HCT116 (cell line): ENCODE results near the gene TEX11. TPM values are rescaled to one million over a fixed set of nuclear protein-coding genes. Genes with fewer than 3 reads are reported as not detected.

ENCODE experiments used
- ATAC-seq: fragments of 200-7000 bp; cut with Tn5 transposase; 2 replicates; pipeline ENCODE4 v1.9.1; 2020; ENCODE audit warnings: mild to moderate bottlenecking, moderate library complexity
- BruUV-seq: library from RNA; stranded (reverse); fragments of 400-500 nt; replicated peaks from 2 replicates; lab custom pipeline; 2021; lab: Mats Ljungman, UMichigan
- CTCF ChIA-PET: fragments of 300-600 bp; sonication (Branson Sonifier 250); formaldehyde crosslinking; loops from one replicate; lab custom pipeline; 2021; ENCODE audit warnings: antibody characterized with exemption; lab: Charles Lee
- POLR2A ChIA-PET: fragments of 300-600, 350-600 bp; sonication (Branson Sonifier 250); formaldehyde crosslinking; loops from one replicate; lab custom pipeline; 2021; ENCODE audit warnings: antibody characterized with exemption; lab: Charles Lee
- RAD21 ChIA-PET, 2 experiments: fragments of 300-600 bp; sonication (Branson Sonifier 250); formaldehyde crosslinking; loops; one replicate each; lab custom pipeline; 2023; ENCODE audit warnings: low total read pairs in 2 of 2; ENCODE audit not compliant: uncharacterized antibody in 2 of 2, unreplicated experiment in 2 of 2, low non-redundant PET in 1 of 2; lab: Charles Lee
- DNase-seq: peaks from one replicate; pipeline ENCODE4 v3.0.0-alpha.2; 2010; ENCODE audit warnings: low read depth, low spot score
- H2AFZ ChIP-seq: fragments of 200-600 bp; shearing (Covaris generic), sonication (generic); 2 replicates; pipeline ENCODE4 v1.6.1; 2017; ENCODE audit warnings: low read depth, mixed run types, mixed read lengths, antibody characterized with exemption, low read length; ENCODE audit not compliant: poor library complexity, severe bottlenecking
- H3K27ac ChIP-seq: 2 replicates; pipeline ENCODE4 v1.5.1; 2012; ENCODE audit warnings: low read depth, low read length
- H3K27me3 ChIP-seq: fragments of 200-600 bp; sonication (generic); 2 replicates; pipeline ENCODE4 v1.6.1; 2016; ENCODE audit warnings: mixed run types, low read length, mixed read lengths; ENCODE audit not compliant: insufficient read depth
- H3K36me3 ChIP-seq, 2 experiments: fragments of 200-500 bp in 1 of 2; fragments of 200-600 bp in 1 of 2; sonication (Bioruptor generic) in 1 of 2; sonication (generic) in 1 of 2; 2 replicates each; pipeline versions ENCODE4 v1.5.1 to v1.6.1; 2014 to 2016; ENCODE audit warnings: low read length in 2 of 2, inconsistent platforms in 1 of 2, mixed read lengths in 1 of 2, mixed run types in 1 of 2; ENCODE audit not compliant: insufficient read depth in 2 of 2, control insufficient read depth in 1 of 2
- H3K4me1 ChIP-seq, 2 experiments: fragments of 200-600 bp in 1 of 2; sonication (generic) in 1 of 2; 2 replicates each; pipeline versions ENCODE4 v1.5.1 to v1.6.1; 2012 to 2017; ENCODE audit warnings: low read length in 2 of 2, inconsistent platforms in 1 of 2, mild to moderate bottlenecking in 1 of 2, mixed read lengths in 1 of 2, mixed run types in 1 of 2, moderate library complexity in 1 of 2; ENCODE audit not compliant: insufficient read depth in 2 of 2, control insufficient read depth in 1 of 2
- H3K4me2 ChIP-seq: fragments of 200-600 bp; sonication (generic); 2 replicates; pipeline ENCODE4 v1.6.1; 2017; ENCODE audit warnings: mixed run types, low read length, mixed read lengths
- H3K4me3 ChIP-seq, 2 experiments: fragments of 200-600 bp in 1 of 2; sonication (generic) in 1 of 2; replicated peaks in 1 of 2; 2 replicates each; pipeline ENCODE4 v1.5.1; 2011 to 2016; ENCODE audit warnings: low read length in 2 of 2, control low read depth in 1 of 2, low read depth in 1 of 2, mild to moderate bottlenecking in 1 of 2, mixed read lengths in 1 of 2, mixed run types in 1 of 2
- H3K79me2 ChIP-seq: fragments of 200-600 bp; sonication (generic); 2 replicates; pipeline ENCODE4 v1.6.1; 2017; ENCODE audit warnings: mild to moderate bottlenecking, mixed run types, low read length, moderate library complexity, mixed read lengths; ENCODE audit not compliant: insufficient read depth
- H3K9ac ChIP-seq: fragments of 200-600 bp; sonication (generic); 2 replicates; pipeline ENCODE4 v1.6.1; 2016; ENCODE audit warnings: low read length, mixed read lengths
- H3K9me2 ChIP-seq: fragments of 200-600 bp; sonication (generic), shearing (Covaris generic); 2 replicates; pipeline ENCODE4 v1.6.1; 2017; ENCODE audit warnings: mixed run types, mild to moderate bottlenecking, moderate library complexity; ENCODE audit not compliant: insufficient read depth
- H3K9me3 ChIP-seq, 2 experiments: fragments of 200-500 bp in 1 of 2; fragments of 200-600 bp in 1 of 2; sonication (Bioruptor generic) in 1 of 2; sonication (generic) in 1 of 2; 2 replicates each; pipeline ENCODE4 v1.6.1; 2014 to 2017; ENCODE audit warnings: low read length in 2 of 2, mixed read lengths in 2 of 2, inconsistent platforms in 1 of 2, low read depth in 1 of 2, mild to moderate bottlenecking in 1 of 2, mixed run types in 1 of 2, moderate library complexity in 1 of 2; ENCODE audit not compliant: control insufficient read depth in 1 of 2, insufficient read depth in 1 of 2
- H4K20me1 ChIP-seq: fragments of 200-600 bp; sonication (generic), shearing (Covaris generic); 2 replicates; pipeline ENCODE4 v1.6.1; 2017; ENCODE audit warnings: mixed run types, mild to moderate bottlenecking, moderate library complexity; ENCODE audit not compliant: insufficient read depth
- ATF3 ChIP-seq: IDR thresholded peaks from 2 replicates; pipeline ENCODE4 v1.6.1; 2012
- CBX3 ChIP-seq: IDR thresholded peaks from 2 replicates; pipeline ENCODE4 v1.6.1; 2012; ENCODE audit warnings: low read depth
- CEBPB ChIP-seq: IDR thresholded peaks from 2 replicates; pipeline ENCODE4 v1.6.1; 2012; ENCODE audit warnings: low read depth
- EGR1 ChIP-seq: IDR thresholded peaks from 2 replicates; pipeline ENCODE4 v1.6.1; 2012; ENCODE audit warnings: low read depth
- ELF1 ChIP-seq: IDR thresholded peaks from 2 replicates; pipeline ENCODE4 v1.6.1; 2012; ENCODE audit warnings: low read depth, borderline replicate concordance
- EZH2 ChIP-seq: fragments of 200-600 bp; sonication (generic); IDR thresholded peaks from 2 replicates; pipeline ENCODE4 v1.6.1; 2017; ENCODE audit warnings: antibody characterized with exemption, mixed run types
- EZH2phosphoT487 ChIP-seq: fragments of 200-600 bp; IDR thresholded peaks from 2 replicates; pipeline ENCODE4 v1.6.1; 2018; ENCODE audit warnings: antibody characterized with exemption, borderline replicate concordance
- FOSL1 ChIP-seq: IDR thresholded peaks from 2 replicates; pipeline ENCODE4 v1.6.1; 2012; ENCODE audit warnings: low read depth
- MAX ChIP-seq: IDR thresholded peaks from 2 replicates; pipeline ENCODE4 v1.6.1; 2012
- POLR2AphosphoS5 ChIP-seq: IDR thresholded peaks from 2 replicates; pipeline ENCODE4 v1.6.1; 2011; ENCODE audit warnings: mild to moderate bottlenecking, low read depth, low read length, moderate library complexity
- RAD21 ChIP-seq: IDR thresholded peaks from 2 replicates; pipeline ENCODE4 v1.6.1; 2012; ENCODE audit warnings: low read depth, mild to moderate bottlenecking
- SIN3A ChIP-seq: IDR thresholded peaks from 2 replicates; pipeline ENCODE4 v1.6.1; 2012; ENCODE audit warnings: low read depth
- SP1 ChIP-seq: IDR thresholded peaks from 2 replicates; pipeline ENCODE4 v1.6.1; 2012; ENCODE audit warnings: low read depth
- YY1 ChIP-seq: IDR thresholded peaks from 2 replicates; pipeline ENCODE4 v1.6.1; 2011; ENCODE audit warnings: low read length, low read depth, moderate library complexity, mild to moderate bottlenecking; ENCODE audit not compliant: insufficient replicate concordance; ENCODE audit errors: extremely low read depth
- ZFX ChIP-seq: fragments of 450-650 bp; IDR thresholded peaks from 2 replicates; pipeline ENCODE4 v1.6.1; 2017
- intact Hi-C: fragments of 100-400 bp; cut with micrococcal nuclease; formaldehyde crosslinking; loops from 2 replicates; pipeline ENCODE4 v1.10.0; 2022
- total RNA-seq: library from RNA; stranded (reverse); gene quantifications from one replicate; pipeline ENCODE4 v1.2.1, GENCODE V29; 2021; ENCODE audit not compliant: unreplicated experiment
- TF ChIP-seq, protein P1 (sequence below), 3 experiments: fragments of 200-600 bp in 1 of 3; sonication (generic) in 1 of 3; IDR thresholded peaks in 2 of 3; conservative IDR thresholded peaks in 1 of 3; 2 replicates each; pipeline ENCODE4 v1.5.1; 2012 to 2017; ENCODE audit warnings: low read depth in 2 of 3, low read length in 2 of 3, antibody characterized with exemption in 1 of 3, borderline replicate concordance in 1 of 3, control low read depth in 1 of 3, mild to moderate bottlenecking in 1 of 3, mixed read lengths in 1 of 3, mixed run types in 1 of 3, moderate library complexity in 1 of 3; ENCODE audit not compliant: insufficient read depth in 1 of 3

TEX11 gene
- total RNA-seq, 1 experiment from 2014 or later: 0.10 TPM

DNA sequence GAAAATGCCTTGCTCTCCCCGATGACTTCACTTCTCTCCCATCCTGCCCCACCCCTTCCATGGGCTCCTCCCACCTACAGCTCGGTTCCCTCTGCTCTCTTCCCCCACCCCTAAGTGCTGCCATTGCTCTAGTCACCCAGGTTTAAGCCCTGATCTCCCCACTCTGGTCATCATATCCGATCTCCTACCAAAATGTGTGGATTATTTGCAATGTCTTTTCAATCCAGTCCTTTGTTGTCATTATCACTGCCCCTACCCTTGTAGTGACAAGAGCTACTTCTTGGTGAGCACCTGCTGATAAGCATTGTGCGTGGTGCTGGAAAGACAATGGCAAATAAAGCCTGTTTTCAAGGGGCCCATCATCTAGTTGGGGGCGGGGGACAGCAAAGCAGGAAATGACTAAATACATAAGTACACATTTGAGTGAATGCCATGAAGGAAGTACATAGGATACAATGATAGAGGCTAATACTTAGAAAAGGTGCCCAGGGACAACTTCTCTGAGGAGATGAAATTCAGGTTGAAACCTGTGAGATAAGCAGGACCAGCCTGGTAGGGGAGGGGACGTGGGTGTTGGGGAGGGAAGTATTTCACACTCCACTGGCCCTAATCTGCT, 400.1 kb downstream of the TEX11 start:
- Histone ChIP-seq H2AFZ (no peak overlapping the region), H3K27me3 (no peaks in the 10 kb centered on the region), H3K36me3 (no peaks in the 10 kb centered on the region), H3K9me2 (no peaks in the 10 kb centered on the region), H3K27ac (no peak overlapping the region), H4K20me1 (no peaks in the 10 kb centered on the region), H3K4me3 (no peak overlapping the region), H3K9ac (no peak overlapping the region), H3K4me1 (peaks cover 0 to 6% of the 10 kb centered on the region in 2 experiments; a peak in 1 of 4 replicates), H3K79me2 (no peaks in the 10 kb centered on the region), H3K4me2 (no peak overlapping the region)
- POLR2A ChIA-PET: no interaction called here
- DNase-seq: no peak
- intact Hi-C loops: no loop called here
- CTCF ChIA-PET: no interaction called here
- RAD21 ChIA-PET: no interaction called here
- ATAC-seq: no peak
- no TSS peak for BruUV-seq
- TF ChIP-seq ZFX: no peak
- TF ChIP-seq, all 23 proteins: peak for 0
- H3K9me3 ChIP-seq: no peaks in the 10 kb centered on the region

- intact Hi-C loops: no loop called here
- Histone ChIP-seq H3K4me2 (no peak overlapping the region), H3K9me2 (no peaks in the 10 kb centered on the region), H3K4me1 (peaks cover 0 to 6% of the 10 kb centered on the region in 2 experiments; a peak in 1 of 4 replicates), H3K9me3 (no peaks in the 10 kb centered on the region), H3K9ac (no peak overlapping the region), H4K20me1 (no peaks in the 10 kb centered on the region), H3K36me3 (peaks cover 0 to 3% of the 10 kb centered on the region in 2 experiments; a peak in 1 of 4 replicates), H3K27me3 (no peaks in the 10 kb centered on the region), H2AFZ (no peak overlapping the region), H3K4me3 (no peak overlapping the region), H3K79me2 (no peaks in the 10 kb centered on the region), H3K27ac (no peak overlapping the region)
- TF ChIP-seq ATF3 (no peak), SP1 (no peak), CEBPB (no peak), MAX (no peak), ZFX (no peak), EZH2phosphoT487 (no peak), CBX3 (no peak), ELF1 (no peak), SIN3A (no peak), EZH2 (no peak), EGR1 (no peak), POLR2AphosphoS5 (no peak), YY1 (no peak), RAD21 (no peak), FOSL1 (no peak)
- TF ChIP-seq, protein P1, sequence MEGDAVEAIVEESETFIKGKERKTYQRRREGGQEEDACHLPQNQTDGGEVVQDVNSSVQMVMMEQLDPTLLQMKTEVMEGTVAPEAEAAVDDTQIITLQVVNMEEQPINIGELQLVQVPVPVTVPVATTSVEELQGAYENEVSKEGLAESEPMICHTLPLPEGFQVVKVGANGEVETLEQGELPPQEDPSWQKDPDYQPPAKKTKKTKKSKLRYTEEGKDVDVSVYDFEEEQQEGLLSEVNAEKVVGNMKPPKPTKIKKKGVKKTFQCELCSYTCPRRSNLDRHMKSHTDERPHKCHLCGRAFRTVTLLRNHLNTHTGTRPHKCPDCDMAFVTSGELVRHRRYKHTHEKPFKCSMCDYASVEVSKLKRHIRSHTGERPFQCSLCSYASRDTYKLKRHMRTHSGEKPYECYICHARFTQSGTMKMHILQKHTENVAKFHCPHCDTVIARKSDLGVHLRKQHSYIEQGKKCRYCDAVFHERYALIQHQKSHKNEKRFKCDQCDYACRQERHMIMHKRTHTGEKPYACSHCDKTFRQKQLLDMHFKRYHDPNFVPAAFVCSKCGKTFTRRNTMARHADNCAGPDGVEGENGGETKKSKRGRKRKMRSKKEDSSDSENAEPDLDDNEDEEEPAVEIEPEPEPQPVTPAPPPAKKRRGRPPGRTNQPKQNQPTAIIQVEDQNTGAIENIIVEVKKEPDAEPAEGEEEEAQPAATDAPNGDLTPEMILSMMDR (IDR thresholded peaks at IDR 0.05 in 2 of 3, conservative IDR thresholded peaks at IDR 0.05 in 1 of 3; ENCODE audit: borderline replicate concordance in 1 of 3, insufficient read depth in 1 of 3, low read depth in 2 of 3, low read length in 2 of 3): no peak
- RAD21 ChIA-PET: no interaction called here
- no TSS peak for BruUV-seq
- CTCF ChIA-PET: no interaction called here
- POLR2A ChIA-PET: no interaction called here
- no peak; the same call in 1 of the 2 replicates for ATAC-seq
- DNase-seq: no peak
Observed at GRCh38 chrX:70505451-70505841, 403.1 kb downstream of the TEX11 start.
